ENCODE data around the gene CDHR2. TPM values are rescaled to one million over a fixed set of nuclear protein-coding genes. Genes with fewer than 3 reads are reported as not detected.

The CDHR2 gene, protein sequence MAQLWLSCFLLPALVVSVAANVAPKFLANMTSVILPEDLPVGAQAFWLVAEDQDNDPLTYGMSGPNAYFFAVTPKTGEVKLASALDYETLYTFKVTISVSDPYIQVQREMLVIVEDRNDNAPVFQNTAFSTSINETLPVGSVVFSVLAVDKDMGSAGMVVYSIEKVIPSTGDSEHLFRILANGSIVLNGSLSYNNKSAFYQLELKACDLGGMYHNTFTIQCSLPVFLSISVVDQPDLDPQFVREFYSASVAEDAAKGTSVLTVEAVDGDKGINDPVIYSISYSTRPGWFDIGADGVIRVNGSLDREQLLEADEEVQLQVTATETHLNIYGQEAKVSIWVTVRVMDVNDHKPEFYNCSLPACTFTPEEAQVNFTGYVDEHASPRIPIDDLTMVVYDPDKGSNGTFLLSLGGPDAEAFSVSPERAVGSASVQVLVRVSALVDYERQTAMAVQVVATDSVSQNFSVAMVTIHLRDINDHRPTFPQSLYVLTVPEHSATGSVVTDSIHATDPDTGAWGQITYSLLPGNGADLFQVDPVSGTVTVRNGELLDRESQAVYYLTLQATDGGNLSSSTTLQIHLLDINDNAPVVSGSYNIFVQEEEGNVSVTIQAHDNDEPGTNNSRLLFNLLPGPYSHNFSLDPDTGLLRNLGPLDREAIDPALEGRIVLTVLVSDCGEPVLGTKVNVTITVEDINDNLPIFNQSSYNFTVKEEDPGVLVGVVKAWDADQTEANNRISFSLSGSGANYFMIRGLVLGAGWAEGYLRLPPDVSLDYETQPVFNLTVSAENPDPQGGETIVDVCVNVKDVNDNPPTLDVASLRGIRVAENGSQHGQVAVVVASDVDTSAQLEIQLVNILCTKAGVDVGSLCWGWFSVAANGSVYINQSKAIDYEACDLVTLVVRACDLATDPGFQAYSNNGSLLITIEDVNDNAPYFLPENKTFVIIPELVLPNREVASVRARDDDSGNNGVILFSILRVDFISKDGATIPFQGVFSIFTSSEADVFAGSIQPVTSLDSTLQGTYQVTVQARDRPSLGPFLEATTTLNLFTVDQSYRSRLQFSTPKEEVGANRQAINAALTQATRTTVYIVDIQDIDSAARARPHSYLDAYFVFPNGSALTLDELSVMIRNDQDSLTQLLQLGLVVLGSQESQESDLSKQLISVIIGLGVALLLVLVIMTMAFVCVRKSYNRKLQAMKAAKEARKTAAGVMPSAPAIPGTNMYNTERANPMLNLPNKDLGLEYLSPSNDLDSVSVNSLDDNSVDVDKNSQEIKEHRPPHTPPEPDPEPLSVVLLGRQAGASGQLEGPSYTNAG (N-terminal part only)
- not detected in 2 replicates for polyA plus RNA-seq (2011; rRNA removed)
- 0.05 TPM in 1 of 2 replicates, not detected in the other for polyA minus RNA-seq (2011; rRNA and poly(A)+ RNA removed)

DNA sequence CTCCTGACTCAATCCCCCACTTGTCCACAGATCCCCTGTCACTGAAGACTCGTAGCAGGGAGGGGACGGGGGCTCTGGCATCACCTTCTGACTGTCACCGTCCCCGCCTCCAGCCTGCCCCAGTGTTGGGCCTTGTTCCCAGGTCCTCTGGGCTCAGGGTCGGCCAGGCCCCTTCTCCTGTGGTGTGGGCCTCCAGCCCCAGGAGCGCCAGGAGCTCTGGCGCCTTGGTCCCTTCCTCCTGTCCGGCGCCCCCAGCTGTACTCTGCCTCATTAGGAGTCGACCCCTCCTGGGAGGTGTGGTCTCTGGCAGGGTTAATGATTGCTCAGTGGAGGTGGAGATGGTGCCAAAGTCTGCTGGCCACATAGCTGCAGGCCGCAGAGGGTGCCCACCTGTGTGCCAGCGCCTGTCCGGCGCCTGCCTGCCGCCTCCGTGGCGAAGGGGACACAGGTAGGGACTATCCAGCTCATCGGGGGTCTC, at the start of gene CDHR2:
Gene CDHR2, plus strand, starts transcription at position 376 of the 478 bp plus-strand sequence. CDS start 16,011 bp downstream, outside the sequence.
- ChIA-PET POLR2A (no interaction called here), CTCF (interaction anchor here (0.6 to 1.3 kb wide), 2 partner anchors 25 to 230 kb away, joined by 3 to 4 read pairs; no protein-coding TSS in a partner anchor)
- Histone ChIP-seq H3K4me3 (ENCODE audit: low read depth, low read length) (no peak within 1 kb of the TSS), H3K36me3 (ENCODE audit: control insufficient read depth, insufficient read depth, low read length) (no peaks in the 10 kb centered on the region), H3K27me3 (ENCODE audit: control insufficient read depth, insufficient read depth, low read length) (no peaks in the 10 kb centered on the region; the same call in 1 of the 2 replicates)
- TF ChIP-seq, protein P1, sequence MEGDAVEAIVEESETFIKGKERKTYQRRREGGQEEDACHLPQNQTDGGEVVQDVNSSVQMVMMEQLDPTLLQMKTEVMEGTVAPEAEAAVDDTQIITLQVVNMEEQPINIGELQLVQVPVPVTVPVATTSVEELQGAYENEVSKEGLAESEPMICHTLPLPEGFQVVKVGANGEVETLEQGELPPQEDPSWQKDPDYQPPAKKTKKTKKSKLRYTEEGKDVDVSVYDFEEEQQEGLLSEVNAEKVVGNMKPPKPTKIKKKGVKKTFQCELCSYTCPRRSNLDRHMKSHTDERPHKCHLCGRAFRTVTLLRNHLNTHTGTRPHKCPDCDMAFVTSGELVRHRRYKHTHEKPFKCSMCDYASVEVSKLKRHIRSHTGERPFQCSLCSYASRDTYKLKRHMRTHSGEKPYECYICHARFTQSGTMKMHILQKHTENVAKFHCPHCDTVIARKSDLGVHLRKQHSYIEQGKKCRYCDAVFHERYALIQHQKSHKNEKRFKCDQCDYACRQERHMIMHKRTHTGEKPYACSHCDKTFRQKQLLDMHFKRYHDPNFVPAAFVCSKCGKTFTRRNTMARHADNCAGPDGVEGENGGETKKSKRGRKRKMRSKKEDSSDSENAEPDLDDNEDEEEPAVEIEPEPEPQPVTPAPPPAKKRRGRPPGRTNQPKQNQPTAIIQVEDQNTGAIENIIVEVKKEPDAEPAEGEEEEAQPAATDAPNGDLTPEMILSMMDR (IDR thresholded peaks at IDR 0.05; ENCODE audit: insufficient read depth, low read depth, low read length), result no peak
- DNase-seq (ENCODE audit: low read depth), result no peak

DNA sequence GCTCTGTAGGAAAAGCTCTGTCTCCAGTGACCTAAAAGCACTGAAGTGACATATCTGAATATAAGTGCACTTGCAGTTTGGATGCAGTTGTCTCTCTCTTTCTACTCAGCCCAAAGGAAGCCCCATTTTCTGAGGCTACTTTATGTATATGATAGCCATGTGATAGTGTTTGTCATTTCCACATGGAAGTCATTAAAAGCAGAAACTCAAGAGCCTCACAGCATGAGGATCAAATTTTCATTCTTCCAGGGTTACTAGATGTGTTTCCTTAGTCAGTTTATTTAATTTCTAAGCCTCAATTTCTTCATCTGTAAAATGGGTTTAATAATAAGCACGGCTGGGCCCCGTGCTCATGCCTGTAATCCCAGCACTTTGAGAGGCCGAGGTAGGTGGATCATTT, 48.6 kb upstream of the CDHR2 start:
- DNase-seq (ENCODE audit: low read depth), result no peak
- TF ChIP-seq, protein P1 (IDR thresholded peaks at IDR 0.05; ENCODE audit: insufficient read depth, low read depth, low read length), result no peak
- Histone ChIP-seq H3K36me3 (ENCODE audit: control insufficient read depth, insufficient read depth, low read length) (peaks cover 25% of the 10 kb centered on the region), H3K4me3 (ENCODE audit: low read depth, low read length) (no peak overlapping the region), H3K27me3 (ENCODE audit: control insufficient read depth, insufficient read depth, low read length) (no peaks in the 10 kb centered on the region)
- POLR2A ChIA-PET, result no interaction called here
- CTCF ChIA-PET, result no interaction called here

DNA sequence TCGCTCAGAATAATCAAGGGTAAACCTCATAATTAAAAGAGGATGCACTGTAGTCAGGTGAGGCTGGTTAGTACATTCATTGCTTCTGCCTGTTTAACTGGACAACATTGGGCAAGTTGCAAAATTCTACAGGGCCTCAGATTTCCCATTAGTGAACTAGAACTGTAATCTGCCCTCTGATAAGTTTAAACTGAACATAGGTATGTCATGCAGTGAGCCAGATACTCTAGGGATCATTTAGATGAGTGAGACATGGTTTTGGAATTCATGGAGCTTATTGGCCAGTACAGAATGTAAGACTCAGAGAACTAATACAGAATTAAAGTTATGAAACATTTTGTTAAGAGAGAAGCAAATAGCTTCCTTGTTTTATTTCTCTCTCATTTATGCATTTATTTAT, 47.8 kb upstream of the CDHR2 start:
- Histone ChIP-seq H3K4me3 (ENCODE audit: low read depth, low read length) (no peak overlapping the region), H3K36me3 (ENCODE audit: control insufficient read depth, insufficient read depth, low read length) (peaks cover 20% of the 10 kb centered on the region), H3K27me3 (ENCODE audit: control insufficient read depth, insufficient read depth, low read length) (no peaks in the 10 kb centered on the region)
- TF ChIP-seq, protein P1 (IDR thresholded peaks at IDR 0.05; ENCODE audit: insufficient read depth, low read depth, low read length), result no peak
- DNase-seq (ENCODE audit: low read depth), result peak; percentile 39
- POLR2A ChIA-PET, result no interaction called here
- CTCF ChIA-PET, result no interaction called here

DNA sequence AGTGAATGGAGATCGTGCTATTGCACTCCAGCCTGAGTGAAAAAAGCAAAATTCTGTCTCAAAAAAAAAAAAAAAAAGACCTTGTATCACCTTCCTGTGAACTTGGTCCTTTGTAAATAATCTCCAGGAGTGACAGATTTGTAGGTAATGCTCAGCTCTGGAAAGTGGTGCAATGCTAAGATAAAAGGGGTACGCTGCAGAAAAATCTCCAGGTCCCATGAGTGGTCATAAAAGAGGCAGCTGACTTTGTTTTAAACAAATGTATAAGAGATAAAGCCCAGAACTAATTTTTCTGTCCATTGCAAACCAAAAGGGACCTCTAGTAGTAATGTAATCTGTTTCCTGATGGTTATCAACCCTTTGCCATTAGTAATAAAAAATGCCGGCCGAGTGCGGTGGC, 45.6 kb upstream of the CDHR2 start:
- Histone ChIP-seq H3K4me3 (ENCODE audit: low read depth, low read length) (no peak overlapping the region), H3K27me3 (ENCODE audit: control insufficient read depth, insufficient read depth, low read length) (no peaks in the 10 kb centered on the region), H3K36me3 (ENCODE audit: control insufficient read depth, insufficient read depth, low read length) (peaks cover 26% of the 10 kb centered on the region)
- no peak for DNase-seq (ENCODE audit: low read depth)
- ChIA-PET POLR2A (no interaction called here), CTCF (interaction anchor here (0.6 kb wide), 1 partner anchor 19 kb away, joined by 3 read pairs; no protein-coding TSS in a partner anchor)
- TF ChIP-seq, protein P1 (IDR thresholded peaks at IDR 0.05; ENCODE audit: insufficient read depth, low read depth, low read length), result no peak

All from BJ (cell line).